MM.1S (cell line): ENCODE measurements around the gene VEGFA.
"Not testable (repeated sequence)": the region's sequence is repeated elsewhere in the genome, so short reads cannot be mapped to it uniquely, and the experiment has no call there.

ENCODE experiments used
- DNase-seq: peaks from one replicate; pipeline ENCODE4 v3.0.0-alpha.2; 2015
- H2AFZ ChIP-seq: fragments of 300-600 bp; sonication (generic); 2 replicates; pipeline ENCODE4 v1.6.0; 2016; ENCODE audit warnings: antibody characterized with exemption, low read length
- H3F3A ChIP-seq: fragments of 300-600 bp; sonication (generic); 2 replicates; pipeline ENCODE4 v1.6.1; 2016; ENCODE audit warnings: mild to moderate bottlenecking, antibody characterized with exemption, low read length, moderate library complexity, mixed read lengths; ENCODE audit not compliant: insufficient read depth
- H3K27ac ChIP-seq: fragments of 300-600 bp; sonication (generic); 2 replicates; pipeline ENCODE4 v1.5.1; 2016; ENCODE audit warnings: mild to moderate bottlenecking, low read length
- H3K27me3 ChIP-seq: fragments of 300-600 bp; sonication (generic); replicated peaks from 2 replicates; pipeline ENCODE4 v1.6.0; 2016; ENCODE audit warnings: low read length; ENCODE audit not compliant: insufficient read depth
- H3K36me3 ChIP-seq: fragments of 300-600 bp; sonication (generic); replicated peaks from 2 replicates; pipeline ENCODE4 v1.6.1; 2016; ENCODE audit warnings: mild to moderate bottlenecking, low read length, mixed read lengths; ENCODE audit not compliant: insufficient read depth
- H3K4me1 ChIP-seq: fragments of 300-600 bp; sonication (generic); 2 replicates; pipeline ENCODE4 v1.6.1; 2016; ENCODE audit warnings: low read length, mixed read lengths
- H3K4me2 ChIP-seq: fragments of 300-600 bp; sonication (generic); 2 replicates; pipeline ENCODE4 v1.6.0; 2016; ENCODE audit warnings: low read depth, low read length
- H3K4me3 ChIP-seq: fragments of 300-600 bp; sonication (generic); 2 replicates; pipeline ENCODE4 v1.5.1; 2016; ENCODE audit warnings: low read length, mixed read lengths
- H3K79me2 ChIP-seq: fragments of 300-600 bp; sonication (generic); 2 replicates; pipeline ENCODE4 v1.6.1; 2016; ENCODE audit warnings: mixed run types, low read length, mixed read lengths
- H3K9ac ChIP-seq: fragments of 300-600 bp; sonication (generic); 2 replicates; pipeline ENCODE4 v1.6.1; 2016; ENCODE audit warnings: low read length, mixed read lengths
- H3K9me2 ChIP-seq: fragments of 300-600 bp; sonication (generic); replicated peaks from 2 replicates; pipeline ENCODE4 v1.6.1; 2016; ENCODE audit warnings: mild to moderate bottlenecking, low read length, mixed read lengths; ENCODE audit not compliant: insufficient read depth
- H3K9me3 ChIP-seq: fragments of 300-600 bp; sonication (generic); replicated peaks from 2 replicates; pipeline ENCODE4 v1.6.1; 2016; ENCODE audit warnings: mild to moderate bottlenecking, low read length, mixed read lengths; ENCODE audit not compliant: insufficient read depth
- H4K20me1 ChIP-seq: fragments of 300-600 bp; sonication (generic); 2 replicates; pipeline ENCODE4 v1.6.1; 2016; ENCODE audit warnings: mild to moderate bottlenecking, low read length, moderate library complexity, mixed read lengths; ENCODE audit not compliant: insufficient read depth
- CTCF ChIP-seq: fragments of 300-600 bp; sonication (generic); IDR thresholded peaks from 2 replicates; pipeline ENCODE4 v1.5.1; 2016; ENCODE audit warnings: antibody characterized with exemption, low read length, mixed read lengths
- EZH2 ChIP-seq: fragments of 300-600 bp; sonication (generic); optimal IDR thresholded peaks from 2 replicates; pipeline ENCODE3; 2017; ENCODE audit warnings: low read depth, mild to moderate bottlenecking, antibody characterized with exemption, low read length, mixed read lengths
- EZH2phosphoT487 ChIP-seq: fragments of 300-600 bp; sonication (generic); IDR thresholded peaks from 2 replicates; pipeline ENCODE4 v1.6.1; 2018; ENCODE audit warnings: antibody characterized with exemption, low read length

The VEGFA gene

DNA sequence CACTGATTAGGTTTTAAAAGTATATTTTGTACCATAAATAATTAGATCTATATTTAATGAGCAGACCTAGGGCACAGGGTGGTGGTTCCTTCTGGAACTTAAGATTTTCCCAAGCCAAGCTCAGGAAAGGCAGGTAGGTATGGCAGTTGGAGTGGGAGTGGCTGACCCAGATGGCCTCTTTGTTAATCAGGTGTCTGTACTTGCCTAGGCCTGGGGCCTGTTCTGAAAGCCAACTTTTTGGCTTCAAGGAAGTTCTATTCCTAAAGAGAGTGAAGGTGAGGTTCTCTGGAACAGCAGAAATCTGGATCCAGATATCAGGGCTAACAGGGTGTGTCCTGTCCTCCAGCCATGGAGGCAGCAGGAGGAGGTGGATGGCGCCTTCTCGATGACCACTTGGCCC is 44.9 kb downstream of the VEGFA start:
- no peak for DNase-seq
- H2AFZ ChIP-seq = no peak overlapping the region
- H4K20me1 ChIP-seq = no peaks in the 10 kb centered on the region
- TF ChIP-seq EZH2 (no peak), CTCF (no peak), EZH2phosphoT487 (no peak)
- no peak overlapping the region for H3K27ac ChIP-seq
- peaks cover 3% of the 10 kb centered on the region for H3K4me1 ChIP-seq
- H3K9me3 ChIP-seq = no peaks in the 10 kb centered on the region
- no peaks in the 10 kb centered on the region for H3F3A ChIP-seq
- no peaks in the 10 kb centered on the region for H3K79me2 ChIP-seq
- H3K9me2 ChIP-seq = no peaks in the 10 kb centered on the region
- no peak overlapping the region for H3K4me2 ChIP-seq
- no peaks in the 10 kb centered on the region for H3K36me3 ChIP-seq
- H3K27me3 ChIP-seq = no peaks in the 10 kb centered on the region
- H3K9ac ChIP-seq = no peak overlapping the region
- H3K4me3 ChIP-seq = no peak overlapping the region

GRCh38 chr6:43817192-43817591 is 47.2 kb downstream of the VEGFA start:
- Histone ChIP-seq H3K4me3 (no peak overlapping the region), H3K9me3 (no peaks in the 10 kb centered on the region), H3K27ac (no peak overlapping the region), H3K9ac (no peak overlapping the region), H3K36me3 (no peaks in the 10 kb centered on the region), H3K27me3 (no peaks in the 10 kb centered on the region), H3F3A (no peaks in the 10 kb centered on the region), H3K9me2 (no peaks in the 10 kb centered on the region), H4K20me1 (no peaks in the 10 kb centered on the region), H3K79me2 (no peaks in the 10 kb centered on the region), H2AFZ (0 out of 2 replicates have a peak overlapping the region, but pooled peaks have one; percentile 15), H3K4me2 (no peak overlapping the region), H3K4me1 (peaks cover 3% of the 10 kb centered on the region)
- peak; percentile 44 for TF ChIP-seq CTCF
- TF ChIP-seq EZH2 = no peak
- peak; percentile 48 for DNase-seq

DNA sequence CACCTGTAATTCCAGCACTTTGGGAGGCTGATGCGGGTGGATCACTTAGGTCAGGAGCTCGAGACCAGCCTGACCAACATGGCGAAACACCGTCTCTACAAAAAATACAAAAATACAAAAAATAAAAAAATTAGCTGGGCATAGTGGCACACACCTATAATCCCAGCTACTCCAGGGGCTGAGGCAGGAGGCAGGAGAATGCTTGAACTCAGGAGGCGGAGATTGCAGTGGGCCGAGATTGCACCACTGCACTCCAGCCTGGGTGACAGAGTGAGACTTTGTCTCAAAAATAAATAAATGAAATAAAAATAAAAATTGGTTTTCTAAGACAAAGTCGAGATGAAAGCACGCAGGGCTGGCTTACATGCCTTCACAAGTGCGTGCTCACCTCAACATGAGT is 49.0 kb downstream of the VEGFA start:
- not testable (repeated sequence) for H3K9me3 ChIP-seq, DNase-seq, H3K4me2 ChIP-seq, H3K4me3 ChIP-seq, H3K4me1 ChIP-seq, H3K36me3 ChIP-seq, H3K9me2 ChIP-seq, H2AFZ ChIP-seq, H3K27me3 ChIP-seq, H4K20me1 ChIP-seq, H3K9ac ChIP-seq, H3K79me2 ChIP-seq, H3K27ac ChIP-seq, H3F3A ChIP-seq

- H3K4me1 ChIP-seq = peaks cover 3% of the 10 kb centered on the region
- TF ChIP-seq EZH2phosphoT487 (no peak), EZH2 (no peak), CTCF (no peak)
- DNase-seq = no peak
- no peak overlapping the region for H3K9ac ChIP-seq
- no peak overlapping the region for H3K4me2 ChIP-seq
- H3K27me3 ChIP-seq = no peaks in the 10 kb centered on the region
- H3K9me2 ChIP-seq = no peaks in the 10 kb centered on the region
- H3K27ac ChIP-seq = no peak overlapping the region
- H3K4me3 ChIP-seq = no peak overlapping the region
- H2AFZ ChIP-seq = no peak overlapping the region
- H3K79me2 ChIP-seq = no peaks in the 10 kb centered on the region
- H3K9me3 ChIP-seq = no peaks in the 10 kb centered on the region
- no peaks in the 10 kb centered on the region for H3F3A ChIP-seq
- no peaks in the 10 kb centered on the region for H4K20me1 ChIP-seq
- no peaks in the 10 kb centered on the region for H3K36me3 ChIP-seq
Measured at GRCh38 chr6:43819958-43820357, 49.9 kb downstream of the VEGFA start.
